Ascending aorta (tissue), 2 donors: ENCODE data around the gene HSD17B10. TPM values are rescaled to one million over a fixed set of nuclear protein-coding genes. Genes with fewer than 3 reads are reported as not detected.

Source experiments
- DNase-seq, 2 donors: peaks; one replicate each; pipeline ENCODE4 v3.0.0-alpha.2; 2019; ENCODE audit warnings: low spot score in 2 of 2
- H3K27ac ChIP-seq, 2 donors: fragments of 200-600 bp; sonication (generic); one replicate each; pipeline ENCODE4 v1.5.1; 2016 to 2017; ENCODE audit warnings: mild to moderate bottlenecking in 1 of 2
- H3K27me3 ChIP-seq: fragments of 200-600 bp; sonication (generic); one replicate; pipeline ENCODE4 v1.5.1; 2017
- H3K36me3 ChIP-seq, 2 donors: fragments of 200-600 bp; sonication (generic); one replicate each; pipeline ENCODE4 v1.5.1; 2016
- H3K4me1 ChIP-seq, 2 donors: fragments of 200-600 bp; sonication (generic); one replicate each; pipeline ENCODE4 v1.5.1; 2016 to 2017; ENCODE audit warnings: mild to moderate bottlenecking in 1 of 2
- H3K4me3 ChIP-seq, 2 donors: fragments of 200-600 bp; sonication (generic); one replicate each; pipeline ENCODE4 v1.5.1; 2016 to 2017; ENCODE audit warnings: mild to moderate bottlenecking in 1 of 2
- H3K9me3 ChIP-seq, 2 donors: fragments of 200-600 bp; sonication (generic); one replicate each; pipeline ENCODE4 v1.5.1; 2016
- CTCF ChIP-seq, 3 experiments: fragments of 200-600 bp in 2 of 3; fragments of 450-650 bp in 1 of 3; sonication (generic) in 2 of 3; IDR thresholded peaks; one replicate each; pipeline ENCODE4 v1.5.1; 2016 to 2019; ENCODE audit warnings: antibody characterized with exemption in 3 of 3, mild to moderate bottlenecking in 1 of 3, moderate library complexity in 1 of 3
- intact Hi-C: fragments of 100-400 bp; cut with DNase I; formaldehyde crosslinking; loops from one replicate; pipeline ENCODE4 v1.15.1; 2023
- total RNA-seq: library from RNA; depleted of rRNA; stranded (reverse); fragments of >200 nt; gene quantifications from one replicate; pipeline ENCODE4 v1.1.0, GENCODE V29; 2016

HSD17B10 gene
- total RNA-seq, 1 donor from 2014 or later, result 21.5 TPM

DNA sequence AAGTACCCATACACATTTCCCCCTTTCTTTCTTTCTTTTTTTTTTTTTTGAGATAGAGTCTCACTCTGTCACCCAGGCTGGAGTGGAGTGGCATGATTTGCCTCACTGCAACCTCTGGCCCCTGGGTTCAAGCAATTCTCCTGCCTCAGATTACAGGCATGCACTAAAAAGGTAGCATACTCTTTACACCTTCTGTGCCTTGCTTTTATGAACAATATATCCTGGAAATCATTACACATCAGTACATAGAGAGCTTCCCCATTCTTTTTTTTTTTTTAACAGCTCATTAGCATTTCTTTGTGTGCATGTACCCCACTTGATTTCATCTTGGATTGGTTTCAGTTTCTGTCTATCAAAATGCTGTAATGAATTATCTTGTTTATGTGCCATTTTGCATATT, 18.6 kb upstream of the HSD17B10 start:
- Histone ChIP-seq H3K36me3 (no peaks in the 10 kb centered on the region), H3K4me3 (no peak overlapping the region), H3K4me1 (no peaks in the 10 kb centered on the region), H3K27me3 (no peaks in the 10 kb centered on the region), H3K27ac (no peak overlapping the region), H3K9me3 (no peaks in the 10 kb centered on the region)
- intact Hi-C loops, result no loop called here
- TF ChIP-seq CTCF (IDR thresholded peaks at IDR 0.05), result no peak
- no peak for DNase-seq

- H3K27ac ChIP-seq, result no peak overlapping the region
- H3K4me1 ChIP-seq, result no peaks in the 10 kb centered on the region
- no peak overlapping the region for H3K4me3 ChIP-seq
- no peaks in the 10 kb centered on the region for H3K27me3 ChIP-seq
- no peaks in the 10 kb centered on the region for H3K36me3 ChIP-seq
- no peak for TF ChIP-seq CTCF (IDR thresholded peaks at IDR 0.05)
- no peak for DNase-seq
- no peaks in the 10 kb centered on the region for H3K9me3 ChIP-seq
- intact Hi-C loops, result no loop called here
Measured at GRCh38 chrX:53449632-53450031, 15.5 kb upstream of the HSD17B10 start.

GRCh38 chrX:53447441-53447840, 13.3 kb upstream of the HSD17B10 start:
- no peaks in the 10 kb centered on the region for H3K27me3 ChIP-seq
- H3K4me1 ChIP-seq, result no peaks in the 10 kb centered on the region
- no peak for DNase-seq
- intact Hi-C loops, result no loop called here
- H3K9me3 ChIP-seq, result no peaks in the 10 kb centered on the region
- no peak for TF ChIP-seq CTCF (IDR thresholded peaks at IDR 0.05)
- H3K4me3 ChIP-seq, result no peak overlapping the region
- no peak overlapping the region for H3K27ac ChIP-seq
- H3K36me3 ChIP-seq, result no peaks in the 10 kb centered on the region

DNA sequence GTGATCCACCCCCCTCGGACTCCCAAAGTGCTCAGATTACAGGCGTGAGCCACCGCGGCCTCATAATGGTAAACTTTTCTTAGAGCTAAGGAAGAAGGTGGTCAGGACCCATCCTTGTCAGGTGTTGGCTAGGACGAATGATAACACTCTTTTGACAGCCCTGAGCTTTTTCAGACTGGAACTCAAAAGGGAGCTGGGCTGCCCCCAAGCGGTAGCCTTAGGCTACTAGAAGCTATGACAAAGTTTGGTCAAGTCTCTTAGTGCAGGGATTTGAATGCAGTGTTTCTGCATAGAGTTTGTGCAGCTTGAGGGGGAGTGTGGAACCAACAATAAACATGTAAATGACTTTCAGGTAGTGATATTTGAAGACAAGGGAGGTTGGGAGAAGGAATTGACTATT, 11.8 kb upstream of the HSD17B10 start:
- no peaks in the 10 kb centered on the region for H3K27me3 ChIP-seq
- TF ChIP-seq CTCF (IDR thresholded peaks at IDR 0.05), result peak in 2 of 3 experiments; percentile 20 to 31
- peaks cover 0 to 3% of the 10 kb centered on the region in 2 donors for H3K4me1 ChIP-seq
- intact Hi-C loops, result no loop called here
- no peak overlapping the region for H3K4me3 ChIP-seq
- no peak overlapping the region for H3K27ac ChIP-seq
- no peak for DNase-seq
- no peaks in the 10 kb centered on the region for H3K9me3 ChIP-seq
- H3K36me3 ChIP-seq, result no peaks in the 10 kb centered on the region

DNA sequence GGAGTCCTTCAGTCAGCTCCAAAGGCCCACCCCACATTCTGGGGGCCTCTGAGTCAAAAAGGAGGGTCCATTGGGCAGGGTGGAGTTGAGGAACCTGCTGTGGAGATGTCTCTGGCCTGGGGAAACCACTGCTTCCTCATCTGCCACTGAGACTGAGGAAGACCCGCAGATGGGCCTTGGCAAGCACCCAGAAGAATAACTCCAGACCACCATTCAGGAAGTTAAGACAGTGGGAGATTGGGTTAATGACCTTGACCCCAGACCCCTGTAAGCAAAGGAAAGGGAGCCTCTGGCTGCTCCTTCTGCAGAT, 8.1 kb upstream of the HSD17B10 start:
- Histone ChIP-seq H3K27me3 (no peaks in the 10 kb centered on the region), H3K9me3 (no peaks in the 10 kb centered on the region), H3K4me3 (peak overlapping the region in 1 of 2 donors; percentile 56), H3K36me3 (no peaks in the 10 kb centered on the region), H3K4me1 (peaks cover 0 to 4% of the 10 kb centered on the region in 2 donors), H3K27ac (peak overlapping the region in 1 of 2 donors; percentile 0)
- DNase-seq, result no peak
- no peak for TF ChIP-seq CTCF (IDR thresholded peaks at IDR 0.05)
- intact Hi-C loops, result loop anchor here (5.0 kb wide), 2 partner anchors 240 to 915 kb away; partner anchors contain the start of gene WNK3
